IPS-20b (cell line): ENCODE data around the gene COBLL1.
A peak's percentile ranks its signal among the peaks of the same experiment; 100 is the strongest.

Source experiments
- H3K27ac ChIP-seq: one replicate; pipeline ENCODE4 v1.5.1; 2013; ENCODE audit warnings: low read length
- H3K27me3 ChIP-seq: 2 replicates; pipeline ENCODE4 v1.6.1; 2013; ENCODE audit warnings: mild to moderate bottlenecking, low read length, inconsistent platforms; ENCODE audit not compliant: insufficient read depth
- H3K36me3 ChIP-seq: 2 replicates; pipeline ENCODE4 v1.6.1; 2013; ENCODE audit warnings: low read depth, mild to moderate bottlenecking, inconsistent platforms, low read length, moderate library complexity; ENCODE audit not compliant: insufficient read depth
- H3K4me1 ChIP-seq: 2 replicates; pipeline ENCODE4 v1.6.1; 2013; ENCODE audit warnings: mild to moderate bottlenecking, control low read depth, inconsistent platforms, low read length, moderate library complexity; ENCODE audit not compliant: insufficient read depth
- H3K4me3 ChIP-seq: 2 replicates; pipeline ENCODE4 v1.5.1; 2013; ENCODE audit warnings: mild to moderate bottlenecking, low read length, inconsistent platforms
- H3K9ac ChIP-seq: 2 replicates; pipeline ENCODE4 v1.6.1; 2013; ENCODE audit warnings: low read depth, mild to moderate bottlenecking, inconsistent platforms, low read length, moderate library complexity
- H3K9me3 ChIP-seq: 2 replicates; pipeline ENCODE4 v1.6.1; 2013; ENCODE audit warnings: mild to moderate bottlenecking, low read depth, low read length, inconsistent platforms; ENCODE audit not compliant: insufficient read depth

The COBLL1 gene, protein sequence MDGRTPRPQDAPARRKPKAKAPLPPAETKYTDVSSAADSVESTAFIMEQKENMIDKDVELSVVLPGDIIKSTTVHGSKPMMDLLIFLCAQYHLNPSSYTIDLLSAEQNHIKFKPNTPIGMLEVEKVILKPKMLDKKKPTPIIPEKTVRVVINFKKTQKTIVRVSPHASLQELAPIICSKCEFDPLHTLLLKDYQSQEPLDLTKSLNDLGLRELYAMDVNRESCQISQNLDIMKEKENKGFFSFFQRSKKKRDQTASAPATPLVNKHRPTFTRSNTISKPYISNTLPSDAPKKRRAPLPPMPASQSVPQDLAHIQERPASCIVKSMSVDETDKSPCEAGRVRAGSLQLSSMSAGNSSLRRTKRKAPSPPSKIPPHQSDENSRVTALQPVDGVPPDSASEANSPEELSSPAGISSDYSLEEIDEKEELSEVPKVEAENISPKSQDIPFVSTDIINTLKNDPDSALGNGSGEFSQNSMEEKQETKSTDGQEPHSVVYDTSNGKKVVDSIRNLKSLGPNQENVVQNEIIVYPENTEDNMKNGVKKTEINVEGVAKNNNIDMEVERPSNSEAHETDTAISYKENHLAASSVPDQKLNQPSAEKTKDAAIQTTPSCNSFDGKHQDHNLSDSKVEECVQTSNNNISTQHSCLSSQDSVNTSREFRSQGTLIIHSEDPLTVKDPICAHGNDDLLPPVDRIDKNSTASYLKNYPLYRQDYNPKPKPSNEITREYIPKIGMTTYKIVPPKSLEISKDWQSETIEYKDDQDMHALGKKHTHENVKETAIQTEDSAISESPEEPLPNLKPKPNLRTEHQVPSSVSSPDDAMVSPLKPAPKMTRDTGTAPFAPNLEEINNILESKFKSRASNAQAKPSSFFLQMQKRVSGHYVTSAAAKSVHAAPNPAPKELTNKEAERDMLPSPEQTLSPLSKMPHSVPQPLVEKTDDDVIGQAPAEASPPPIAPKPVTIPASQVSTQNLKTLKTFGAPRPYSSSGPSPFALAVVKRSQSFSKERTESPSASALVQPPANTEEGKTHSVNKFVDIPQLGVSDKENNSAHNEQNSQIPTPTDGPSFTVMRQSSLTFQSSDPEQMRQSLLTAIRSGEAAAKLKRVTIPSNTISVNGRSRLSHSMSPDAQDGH

DNA sequence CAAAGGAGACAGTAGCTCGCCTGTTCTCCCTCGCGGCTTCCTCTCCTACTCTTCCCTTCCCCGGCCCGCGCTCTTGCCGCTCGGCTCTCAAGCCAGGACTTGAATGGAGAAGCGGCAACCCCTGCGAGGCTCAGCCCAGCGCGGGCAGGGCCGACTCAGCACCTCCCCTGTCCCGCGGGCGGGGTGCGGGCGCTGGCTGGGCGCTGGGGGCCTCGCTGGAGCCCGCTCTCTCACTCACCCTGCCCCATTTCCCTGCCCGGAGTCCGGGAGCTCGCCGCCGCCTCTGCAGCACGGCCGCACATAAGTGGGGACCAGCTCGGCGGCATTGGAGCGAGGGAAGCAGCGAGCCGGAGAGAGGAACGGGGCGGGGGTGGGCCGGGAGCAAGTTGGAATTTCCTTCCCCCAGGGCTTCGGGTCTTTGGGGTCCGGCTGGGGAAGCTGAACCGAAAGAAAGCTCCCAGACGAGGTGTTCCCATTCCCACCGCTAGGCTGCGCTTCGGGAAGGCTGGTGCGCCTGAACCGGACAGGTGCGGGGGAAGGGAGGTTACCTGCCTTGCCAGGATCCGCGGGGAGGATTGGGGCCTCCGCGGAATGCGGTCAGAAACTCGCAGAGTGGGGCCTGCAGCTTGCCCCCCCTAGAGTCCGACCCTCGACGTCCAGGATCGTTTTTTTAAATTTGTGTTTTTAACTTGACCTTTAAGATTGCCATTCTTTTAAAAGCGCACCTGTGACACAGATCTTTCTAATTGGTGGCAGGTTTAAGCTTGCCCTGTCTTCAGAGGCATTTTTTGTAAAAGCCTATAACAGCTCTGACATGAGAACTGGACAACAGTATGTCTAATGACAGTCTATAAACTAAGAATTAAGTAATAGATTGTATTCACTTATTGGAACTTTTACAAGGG, at the start of gene COBLL1:
TSS of gene COBLL1 (minus strand) at position 105 of the 905 bp plus-strand sequence. CDS start 627 bp downstream, outside the sequence.
- Histone ChIP-seq H3K27ac (no peak within 1 kb of the TSS), H3K36me3 (no peaks in the 10 kb centered on the region), H3K4me3 (peak within 1 kb of the TSS; percentile 84), H3K4me1 (peaks cover 4% of the 10 kb centered on the region), H3K27me3 (peaks cover 18% of the 10 kb centered on the region), H3K9ac (peak within 1 kb of the TSS; percentile 82), H3K9me3 (no peaks in the 10 kb centered on the region)

DNA sequence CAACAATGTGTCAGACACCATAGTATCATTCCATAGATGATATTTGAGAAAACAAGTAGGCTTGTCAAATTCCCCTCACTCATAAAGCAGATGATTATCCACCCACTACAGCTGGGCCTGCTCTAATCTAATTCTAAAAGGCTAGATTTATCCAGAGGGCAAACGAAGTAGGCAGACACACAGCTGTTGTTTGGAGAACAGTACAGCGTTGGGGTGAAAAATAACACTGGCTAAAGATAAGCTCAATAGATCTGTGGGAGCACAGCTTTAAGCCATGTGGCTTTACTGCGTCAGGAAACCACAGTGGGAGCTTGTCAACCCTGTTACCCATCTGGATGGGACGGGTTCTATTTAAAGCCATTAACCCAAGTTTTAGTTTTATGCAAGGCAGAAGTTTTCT, 48.9 kb upstream of the COBLL1 start:
- no peak overlapping the region for H3K9ac ChIP-seq
- H3K27me3 ChIP-seq: no peaks in the 10 kb centered on the region
- H3K27ac ChIP-seq: no peak overlapping the region
- no peak overlapping the region for H3K4me3 ChIP-seq
- H3K36me3 ChIP-seq: no peaks in the 10 kb centered on the region
- no peaks in the 10 kb centered on the region for H3K4me1 ChIP-seq
- H3K9me3 ChIP-seq: no peaks in the 10 kb centered on the region

- Histone ChIP-seq H3K4me3 (no peak overlapping the region), H3K27ac (no peak overlapping the region), H3K9ac (no peak overlapping the region), H3K36me3 (no peaks in the 10 kb centered on the region), H3K4me1 (no peaks in the 10 kb centered on the region), H3K27me3 (no peaks in the 10 kb centered on the region), H3K9me3 (no peaks in the 10 kb centered on the region)
These were observed 47.0 kb upstream of the COBLL1 start for GRCh38 chr2:164888592-164888991.

DNA sequence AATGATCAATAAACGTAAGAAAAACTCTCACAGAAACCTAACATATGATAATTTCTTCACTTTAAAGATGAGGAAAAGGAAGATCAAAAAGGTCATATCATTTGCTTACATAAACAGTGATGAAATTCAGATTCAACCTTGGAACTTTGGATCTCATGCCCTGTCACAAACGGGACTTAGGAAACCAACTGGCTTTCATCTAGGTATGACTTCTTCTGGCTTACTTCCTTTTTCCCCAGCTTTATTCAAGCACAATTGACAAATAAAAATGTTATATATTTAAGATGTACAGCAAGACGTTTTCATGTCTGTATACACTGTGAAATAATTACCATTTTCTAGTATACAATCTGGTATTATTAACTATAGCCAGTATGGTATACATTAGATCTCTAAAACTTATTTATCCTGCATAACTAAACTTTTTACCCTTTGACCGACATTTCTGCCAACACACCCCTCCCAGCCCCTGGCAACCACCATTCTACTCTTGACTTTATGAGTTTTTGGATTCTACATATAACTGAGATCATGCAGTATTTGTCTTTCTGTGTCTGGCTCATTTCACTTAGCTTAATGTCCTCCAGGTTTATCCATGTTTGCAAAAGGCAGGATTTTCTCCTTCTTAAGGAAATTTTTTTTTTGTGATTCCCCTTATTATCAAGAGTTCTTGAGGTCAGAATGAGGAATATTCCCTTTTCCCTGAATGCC, 46.0 kb upstream of the COBLL1 start:
- Histone ChIP-seq H3K27ac (no peak overlapping the region), H3K9me3 (no peaks in the 10 kb centered on the region), H3K36me3 (no peaks in the 10 kb centered on the region), H3K9ac (no peak overlapping the region), H3K4me3 (no peak overlapping the region), H3K27me3 (no peaks in the 10 kb centered on the region), H3K4me1 (no peaks in the 10 kb centered on the region)

- no peaks in the 10 kb centered on the region for H3K4me1 ChIP-seq
- H3K9me3 ChIP-seq: no peaks in the 10 kb centered on the region
- no peak overlapping the region for H3K4me3 ChIP-seq
- no peaks in the 10 kb centered on the region for H3K36me3 ChIP-seq
- H3K27me3 ChIP-seq: no peaks in the 10 kb centered on the region
- H3K9ac ChIP-seq: no peak overlapping the region
- H3K27ac ChIP-seq: no peak overlapping the region
These were observed 40.7 kb upstream of the COBLL1 start for GRCh38 chr2:164882276-164882675.

GRCh38 chr2:164881524-164881923, 39.9 kb upstream of the COBLL1 start:
- Histone ChIP-seq H3K36me3 (no peaks in the 10 kb centered on the region), H3K27ac (no peak overlapping the region), H3K27me3 (no peaks in the 10 kb centered on the region), H3K4me1 (no peaks in the 10 kb centered on the region), H3K4me3 (no peak overlapping the region), H3K9me3 (no peaks in the 10 kb centered on the region), H3K9ac (no peak overlapping the region)

- Histone ChIP-seq H3K27me3 (no peaks in the 10 kb centered on the region), H3K27ac (no peak overlapping the region), H3K9me3 (no peaks in the 10 kb centered on the region), H3K36me3 (no peaks in the 10 kb centered on the region), H3K4me1 (no peaks in the 10 kb centered on the region), H3K9ac (no peak overlapping the region), H3K4me3 (no peak overlapping the region)
These were observed 38.4 kb upstream of the COBLL1 start for GRCh38 chr2:164879901-164880535.

GRCh38 chr2:164877927-164878326, 36.3 kb upstream of the COBLL1 start:
- Histone ChIP-seq H3K9me3 (no peaks in the 10 kb centered on the region), H3K9ac (no peak overlapping the region), H3K36me3 (no peaks in the 10 kb centered on the region), H3K4me3 (no peak overlapping the region), H3K4me1 (no peaks in the 10 kb centered on the region), H3K27ac (no peak overlapping the region), H3K27me3 (no peaks in the 10 kb centered on the region)

DNA sequence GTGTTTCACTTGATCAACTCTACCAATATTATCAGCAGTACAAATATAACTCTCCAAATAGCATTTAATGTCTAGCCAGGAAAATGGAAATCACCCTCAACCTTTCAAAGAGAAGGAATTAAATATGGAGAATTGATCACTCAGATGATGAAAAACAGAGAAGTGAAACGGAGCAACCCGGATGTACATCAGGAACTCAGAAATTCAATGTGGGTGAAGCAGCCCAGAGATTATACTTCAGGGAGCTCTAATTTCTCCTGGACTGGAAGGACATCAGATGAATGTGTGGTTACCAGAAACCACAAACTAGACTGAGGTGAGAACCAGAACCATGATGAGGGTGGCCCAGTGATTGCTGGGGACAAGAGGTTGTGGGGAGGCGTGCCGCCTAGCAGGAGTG, 35.5 kb upstream of the COBLL1 start:
- Histone ChIP-seq H3K4me1 (no peaks in the 10 kb centered on the region), H3K27me3 (no peaks in the 10 kb centered on the region), H3K36me3 (no peaks in the 10 kb centered on the region), H3K9me3 (no peaks in the 10 kb centered on the region), H3K4me3 (no peak overlapping the region), H3K27ac (no peak overlapping the region), H3K9ac (no peak overlapping the region; the same call in 1 of the 2 replicates)
